ENCODE results near the gene PTPRN2.
"Not testable (repeated sequence)": the region's sequence is repeated elsewhere in the genome, so short reads cannot be mapped to it uniquely, and the experiment has no call there.

Gene PTPRN2

DNA sequence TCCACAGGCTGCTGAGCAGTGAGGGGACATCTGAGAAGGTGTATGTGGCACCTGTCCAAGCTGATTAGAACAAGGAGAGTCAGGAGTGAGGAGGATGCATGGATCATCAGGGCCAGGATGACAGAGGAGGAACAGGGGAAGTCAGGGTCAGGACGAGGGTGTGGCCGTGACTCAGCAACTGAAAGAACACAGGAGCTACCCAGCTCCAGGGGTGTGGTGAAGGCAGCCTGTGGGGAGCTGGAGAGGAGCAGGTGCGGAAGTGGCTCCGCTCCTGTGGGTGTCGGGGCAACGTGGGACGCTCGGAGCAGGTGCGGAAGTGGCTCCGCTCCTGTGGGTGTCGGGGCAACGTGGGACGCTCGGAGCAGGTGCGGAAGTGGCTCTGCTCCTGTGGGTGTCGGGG lies 79.3 kb downstream of the PTPRN2 start:
- H3K4me1 ChIP-seq (ENCODE audit: control insufficient read depth in 5 of 5, insufficient read depth in 5 of 5, low read length in 5 of 5); H3K36me3 ChIP-seq (ENCODE audit: control insufficient read depth in 5 of 5, insufficient read depth in 5 of 5, low read length in 5 of 5); H3K27ac ChIP-seq (ENCODE audit: low read depth, low read length); H3K4me3 ChIP-seq (ENCODE audit: low read depth in 1 of 5, low read length in 5 of 5); H3K9ac ChIP-seq (ENCODE audit: low read length in 5 of 5): not testable (repeated sequence)
- Histone ChIP-seq H3K9me3 (ENCODE audit: control insufficient read depth in 5 of 5, low read length in 5 of 5) (peaks cover 10 to 52% (median 40%) of the 10 kb centered on the region in 5 donors), H3K27me3 (ENCODE audit: control insufficient read depth in 5 of 5, insufficient read depth in 4 of 5, low read length in 5 of 5) (peaks cover 0 to 11% (median 6%) of the 10 kb centered on the region in 5 donors)

- Histone ChIP-seq H3K27me3 (ENCODE audit: control insufficient read depth in 5 of 5, insufficient read depth in 4 of 5, low read length in 5 of 5) (peaks cover 0 to 11% (median 7%) of the 10 kb centered on the region in 5 donors), H3K36me3 (ENCODE audit: control insufficient read depth in 5 of 5, insufficient read depth in 5 of 5, low read length in 5 of 5) (no peaks in the 10 kb centered on the region), H3K9ac (ENCODE audit: low read length in 5 of 5) (no peak overlapping the region), H3K9me3 (ENCODE audit: control insufficient read depth in 5 of 5, low read length in 5 of 5) (peaks cover 10 to 50% (median 39%) of the 10 kb centered on the region in 5 donors), H3K4me1 (ENCODE audit: control insufficient read depth in 5 of 5, insufficient read depth in 5 of 5, low read length in 5 of 5) (peaks cover 0 to 10% (median 0%) of the 10 kb centered on the region in 5 donors), H3K4me3 (ENCODE audit: low read depth in 1 of 5, low read length in 5 of 5) (no peak overlapping the region), H3K27ac (ENCODE audit: low read depth, low read length) (no peak overlapping the region)
Measured at GRCh38 chr7:158507917-158508316, 79.7 kb downstream of the PTPRN2 start.

- not testable (repeated sequence) for H3K4me3 ChIP-seq (ENCODE audit: low read depth in 1 of 5, low read length in 5 of 5); H3K27ac ChIP-seq (ENCODE audit: low read depth, low read length); H3K36me3 ChIP-seq (ENCODE audit: control insufficient read depth in 5 of 5, insufficient read depth in 5 of 5, low read length in 5 of 5); H3K9ac ChIP-seq (ENCODE audit: low read length in 5 of 5); H3K4me1 ChIP-seq (ENCODE audit: control insufficient read depth in 5 of 5, insufficient read depth in 5 of 5, low read length in 5 of 5)
- Histone ChIP-seq H3K27me3 (ENCODE audit: control insufficient read depth in 5 of 5, insufficient read depth in 4 of 5, low read length in 5 of 5) (peaks cover 0 to 11% (median 9%) of the 10 kb centered on the region in 5 donors), H3K9me3 (ENCODE audit: control insufficient read depth in 5 of 5, low read length in 5 of 5) (peaks cover 10 to 43% (median 31%) of the 10 kb centered on the region in 5 donors)
Measured at GRCh38 chr7:158507175-158507574, 80.4 kb downstream of the PTPRN2 start.

GRCh38 chr7:158506626-158507025 lies 81.0 kb downstream of the PTPRN2 start:
- Histone ChIP-seq H3K9me3 (ENCODE audit: control insufficient read depth in 5 of 5, low read length in 5 of 5) (peaks cover 9 to 37% (median 26%) of the 10 kb centered on the region in 5 donors), H3K27me3 (ENCODE audit: control insufficient read depth in 5 of 5, insufficient read depth in 4 of 5, low read length in 5 of 5) (peaks cover 3 to 13% (median 11%) of the 10 kb centered on the region in 5 donors), H3K9ac (ENCODE audit: low read length in 5 of 5) (no peak overlapping the region), H3K36me3 (ENCODE audit: control insufficient read depth in 5 of 5, insufficient read depth in 5 of 5, low read length in 5 of 5) (no peaks in the 10 kb centered on the region), H3K4me1 (ENCODE audit: control insufficient read depth in 5 of 5, insufficient read depth in 5 of 5, low read length in 5 of 5) (peaks cover 0 to 10% (median 0%) of the 10 kb centered on the region in 5 donors), H3K27ac (ENCODE audit: low read depth, low read length) (no peak overlapping the region), H3K4me3 (ENCODE audit: low read depth in 1 of 5, low read length in 5 of 5) (no peak overlapping the region)

DNA sequence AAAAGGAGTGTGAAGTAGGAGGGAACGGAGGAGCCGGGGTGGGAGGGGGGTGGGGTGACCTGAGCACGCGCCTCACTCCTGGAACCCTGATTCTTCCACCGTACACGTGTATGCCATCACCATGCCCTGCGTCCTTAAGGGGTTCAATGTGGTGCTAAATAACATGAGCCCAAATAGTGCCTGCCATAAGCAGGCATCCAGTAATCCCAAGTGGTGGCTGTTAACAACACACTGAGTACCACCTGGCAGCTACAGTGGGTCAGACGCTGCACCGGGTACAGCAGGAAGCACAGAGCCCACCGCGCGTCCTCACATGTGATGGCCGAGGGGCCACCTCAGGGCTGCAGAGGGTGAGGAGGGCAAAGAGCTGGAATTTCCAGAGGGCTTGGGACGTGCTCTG lies 81.9 kb downstream of the PTPRN2 start:
- no peaks in the 10 kb centered on the region for H3K36me3 ChIP-seq (ENCODE audit: control insufficient read depth in 5 of 5, insufficient read depth in 5 of 5, low read length in 5 of 5)
- peaks cover 0 to 10% (median 0%) of the 10 kb centered on the region in 5 donors for H3K4me1 ChIP-seq (ENCODE audit: control insufficient read depth in 5 of 5, insufficient read depth in 5 of 5, low read length in 5 of 5)
- H3K9me3 ChIP-seq (ENCODE audit: control insufficient read depth in 5 of 5, low read length in 5 of 5) = peaks cover 6 to 28% (median 16%) of the 10 kb centered on the region in 5 donors
- peaks cover 5 to 17% (median 16%) of the 10 kb centered on the region in 5 donors for H3K27me3 ChIP-seq (ENCODE audit: control insufficient read depth in 5 of 5, insufficient read depth in 4 of 5, low read length in 5 of 5)
- peak overlapping the region in 1 of 5 donors; percentile 19 for H3K4me3 ChIP-seq (ENCODE audit: low read depth in 1 of 5, low read length in 5 of 5)
- no peak overlapping the region for H3K27ac ChIP-seq (ENCODE audit: low read depth, low read length)
- no peak overlapping the region for H3K9ac ChIP-seq (ENCODE audit: low read length in 5 of 5)

DNA sequence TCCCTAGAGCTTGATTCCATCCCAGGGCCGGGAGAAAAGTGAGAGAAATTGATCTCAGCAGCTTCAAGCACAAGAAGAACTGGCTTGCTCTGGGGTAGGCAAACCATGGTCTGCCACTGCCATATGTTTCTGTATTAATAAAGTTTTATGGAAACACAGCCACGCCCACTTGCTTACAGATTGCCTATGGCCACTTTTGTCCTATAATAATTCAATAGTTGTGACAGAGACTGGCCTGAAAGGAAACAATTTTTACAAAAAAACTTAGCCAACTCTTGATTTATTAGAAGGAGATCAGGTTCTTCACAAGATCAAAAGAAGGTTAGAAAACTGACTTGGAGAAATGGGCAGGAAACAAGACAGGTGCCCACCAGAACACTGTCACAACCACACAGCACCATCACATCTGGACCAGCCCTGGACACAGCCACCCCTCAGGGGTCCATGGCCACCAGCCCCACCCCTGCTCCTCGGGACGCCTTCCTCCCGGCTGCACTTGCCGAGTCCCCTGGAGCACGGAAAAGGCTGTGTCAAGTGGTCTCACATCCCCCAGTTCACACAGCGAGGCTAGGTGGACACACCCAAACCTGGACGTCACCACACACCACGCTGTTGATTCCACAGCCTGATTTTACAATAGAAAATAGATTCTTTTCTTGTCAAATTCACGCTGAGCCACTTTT lies 85.4 kb downstream of the PTPRN2 start:
- no peak overlapping the region for H3K27ac ChIP-seq (ENCODE audit: low read depth, low read length)
- no peak overlapping the region for H3K4me3 ChIP-seq (ENCODE audit: low read depth in 1 of 5, low read length in 5 of 5)
- H3K9ac ChIP-seq (ENCODE audit: low read length in 5 of 5) = no peak overlapping the region
- peaks cover 6 to 17% (median 13%) of the 10 kb centered on the region in 5 donors for H3K9me3 ChIP-seq (ENCODE audit: control insufficient read depth in 5 of 5, low read length in 5 of 5)
- H3K36me3 ChIP-seq (ENCODE audit: control insufficient read depth in 5 of 5, insufficient read depth in 5 of 5, low read length in 5 of 5) = no peaks in the 10 kb centered on the region
- peaks cover 4 to 19% (median 9%) of the 10 kb centered on the region in 5 donors for H3K27me3 ChIP-seq (ENCODE audit: control insufficient read depth in 5 of 5, insufficient read depth in 4 of 5, low read length in 5 of 5)
- H3K4me1 ChIP-seq (ENCODE audit: control insufficient read depth in 5 of 5, insufficient read depth in 5 of 5, low read length in 5 of 5) = no peaks in the 10 kb centered on the region

- H3K36me3 ChIP-seq (ENCODE audit: control insufficient read depth in 5 of 5, insufficient read depth in 5 of 5, low read length in 5 of 5) = no peaks in the 10 kb centered on the region
- no peaks in the 10 kb centered on the region for H3K4me1 ChIP-seq (ENCODE audit: control insufficient read depth in 5 of 5, insufficient read depth in 5 of 5, low read length in 5 of 5)
- H3K27me3 ChIP-seq (ENCODE audit: control insufficient read depth in 5 of 5, insufficient read depth in 4 of 5, low read length in 5 of 5) = peaks cover 0 to 19% (median 9%) of the 10 kb centered on the region in 5 donors
- H3K4me3 ChIP-seq (ENCODE audit: low read depth in 1 of 5, low read length in 5 of 5) = no peak overlapping the region
- H3K27ac ChIP-seq (ENCODE audit: low read depth, low read length) = no peak overlapping the region
- no peak overlapping the region for H3K9ac ChIP-seq (ENCODE audit: low read length in 5 of 5)
- peaks cover 6 to 13% (median 12%) of the 10 kb centered on the region in 5 donors for H3K9me3 ChIP-seq (ENCODE audit: control insufficient read depth in 5 of 5, low read length in 5 of 5)
Measured at GRCh38 chr7:158501393-158502067, 86.1 kb downstream of the PTPRN2 start.

GRCh38 chr7:158500651-158501052 lies 87.0 kb downstream of the PTPRN2 start:
- Histone ChIP-seq H3K4me3 (ENCODE audit: low read depth in 1 of 5, low read length in 5 of 5) (no peak overlapping the region), H3K4me1 (ENCODE audit: control insufficient read depth in 5 of 5, insufficient read depth in 5 of 5, low read length in 5 of 5) (no peaks in the 10 kb centered on the region), H3K9me3 (ENCODE audit: control insufficient read depth in 5 of 5, low read length in 5 of 5) (peaks cover 2 to 6% (median 4%) of the 10 kb centered on the region in 5 donors), H3K36me3 (ENCODE audit: control insufficient read depth in 5 of 5, insufficient read depth in 5 of 5, low read length in 5 of 5) (no peaks in the 10 kb centered on the region), H3K9ac (ENCODE audit: low read length in 5 of 5) (no peak overlapping the region), H3K27me3 (ENCODE audit: control insufficient read depth in 5 of 5, insufficient read depth in 4 of 5, low read length in 5 of 5) (peaks cover 4 to 17% (median 9%) of the 10 kb centered on the region in 5 donors), H3K27ac (ENCODE audit: low read depth, low read length) (no peak overlapping the region)

DNA sequence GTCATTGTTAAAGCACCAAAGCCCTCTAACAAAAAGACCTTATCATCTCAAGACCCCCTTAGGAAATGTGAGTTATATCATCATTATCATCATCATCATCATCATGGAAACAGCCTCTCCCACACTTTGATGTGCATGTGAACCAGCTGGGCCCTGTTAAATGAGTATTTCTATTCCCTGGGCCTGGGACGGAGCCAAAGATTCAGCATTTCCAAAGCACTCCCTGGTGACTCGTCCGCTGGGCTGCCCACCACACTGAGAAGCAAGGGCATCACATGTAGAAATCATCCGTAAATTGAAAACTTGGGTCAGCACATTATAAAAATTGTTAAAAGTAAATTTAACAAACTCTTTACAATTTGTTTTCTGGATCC lies 88.6 kb downstream of the PTPRN2 start:
- no peak overlapping the region for H3K27ac ChIP-seq (ENCODE audit: low read depth, low read length)

GRCh38 chr7:158498443-158499081 lies 89.1 kb downstream of the PTPRN2 start:
- H3K27ac ChIP-seq (ENCODE audit: low read depth, low read length) = no peak overlapping the region
- H3K9me3 ChIP-seq (ENCODE audit: control insufficient read depth in 5 of 5, low read length in 5 of 5) = no peaks in the 10 kb centered on the region
- no peaks in the 10 kb centered on the region for H3K36me3 ChIP-seq (ENCODE audit: control insufficient read depth in 5 of 5, insufficient read depth in 5 of 5, low read length in 5 of 5)
- peaks cover 12 to 34% (median 21%) of the 10 kb centered on the region in 5 donors for H3K27me3 ChIP-seq (ENCODE audit: control insufficient read depth in 5 of 5, insufficient read depth in 4 of 5, low read length in 5 of 5)
- H3K9ac ChIP-seq (ENCODE audit: low read length in 5 of 5) = no peak overlapping the region
- no peaks in the 10 kb centered on the region for H3K4me1 ChIP-seq (ENCODE audit: control insufficient read depth in 5 of 5, insufficient read depth in 5 of 5, low read length in 5 of 5)
- H3K4me3 ChIP-seq (ENCODE audit: low read depth in 1 of 5, low read length in 5 of 5) = no peak overlapping the region

More for the DNA sequence above, 88.6 kb downstream of the PTPRN2 start:
- H3K9ac ChIP-seq (ENCODE audit: low read length in 5 of 5) = no peak overlapping the region
- no peaks in the 10 kb centered on the region for H3K36me3 ChIP-seq (ENCODE audit: control insufficient read depth in 5 of 5, insufficient read depth in 5 of 5, low read length in 5 of 5)
- H3K4me3 ChIP-seq (ENCODE audit: low read depth in 1 of 5, low read length in 5 of 5) = no peak overlapping the region
- no peaks in the 10 kb centered on the region for H3K9me3 ChIP-seq (ENCODE audit: control insufficient read depth in 5 of 5, low read length in 5 of 5)
- H3K27me3 ChIP-seq (ENCODE audit: control insufficient read depth in 5 of 5, insufficient read depth in 4 of 5, low read length in 5 of 5) = peaks cover 12 to 33% (median 21%) of the 10 kb centered on the region in 5 donors
- H3K4me1 ChIP-seq (ENCODE audit: control insufficient read depth in 5 of 5, insufficient read depth in 5 of 5, low read length in 5 of 5) = no peaks in the 10 kb centered on the region
